ENCODE results near the gene TUBAL3.

- TF ChIP-seq RCOR1 (IDR thresholded peaks at IDR 0.05; ENCODE audit: low read depth, low read length) (no peak), CTCF (IDR thresholded peaks at IDR 0.05) (no peak), RAD21 (conservative IDR thresholded peaks at IDR 0.05 in 1 of 2, IDR thresholded peaks at IDR 0.05 in 1 of 2) (no peak), POLR2A (IDR thresholded peaks at IDR 0.05; ENCODE audit: low read length) (no peak), ESRRA (IDR thresholded peaks at IDR 0.05; ENCODE audit: borderline replicate concordance, low read length) (no peak)
Measured at GRCh38 chr10:5419466-5420094, 15.0 kb upstream of the TUBAL3 start.
